DND-41 (cell line): ENCODE data around the gene PRTN3.
"Not testable (repeated sequence)": the region's sequence is repeated elsewhere in the genome, so short reads cannot be mapped to it uniquely, and the experiment has no call there.

Source experiments
- ATAC-seq: fragments of 200-7000 bp; cut with Tn5 transposase; 3 replicates; pipeline ENCODE4 v1.9.1; 2021; ENCODE audit warnings: low read depth; ENCODE audit not compliant: insufficient read depth
- DNase-seq: peaks from one replicate; pipeline ENCODE4 v3.0.0-alpha.2; 2020
- H2AFZ ChIP-seq: 2 replicates; pipeline ENCODE4 v1.6.0; 2012; ENCODE audit warnings: low read depth, low read length
- H3K27ac ChIP-seq: 2 replicates; pipeline ENCODE4 v1.5.1; 2012; ENCODE audit warnings: low read length, inconsistent platforms
- H3K27me3 ChIP-seq: fragments of 200-600 bp; sonication (generic); 2 replicates; pipeline ENCODE4 v1.6.0; 2012; ENCODE audit warnings: low read length, mild to moderate bottlenecking, inconsistent platforms; ENCODE audit not compliant: insufficient read depth, poor library complexity
- H3K36me3 ChIP-seq: 2 replicates; pipeline ENCODE4 v1.5.1; 2012; ENCODE audit warnings: low read length, inconsistent platforms; ENCODE audit not compliant: insufficient read depth
- H3K4me1 ChIP-seq: 2 replicates; pipeline ENCODE4 v1.5.1; 2012; ENCODE audit warnings: mild to moderate bottlenecking, low read length; ENCODE audit not compliant: insufficient read depth
- H3K4me2 ChIP-seq: 2 replicates; pipeline ENCODE4 v1.6.0; 2012; ENCODE audit warnings: mild to moderate bottlenecking, moderate library complexity, low read length, inconsistent platforms; ENCODE audit not compliant: insufficient read depth
- H3K4me3 ChIP-seq, 2 experiments: fragments of 200-600 bp in 1 of 2; shearing (Covaris generic) in 1 of 2; 2 replicates each; pipeline ENCODE4 v1.5.1; 2012 to 2016; ENCODE audit warnings: inconsistent platforms in 2 of 2, low read length in 2 of 2, mild to moderate bottlenecking in 2 of 2, low read depth in 1 of 2, moderate library complexity in 1 of 2
- H3K79me2 ChIP-seq: 2 replicates; pipeline ENCODE4 v1.6.0; 2012; ENCODE audit warnings: low read length, inconsistent platforms; ENCODE audit not compliant: insufficient read depth
- H3K9ac ChIP-seq: 2 replicates; pipeline ENCODE4 v1.6.0; 2012; ENCODE audit warnings: low read depth, mild to moderate bottlenecking, inconsistent platforms, low read length, moderate library complexity
- H3K9me3 ChIP-seq: 2 replicates; pipeline ENCODE4 v1.5.1; 2012; ENCODE audit warnings: low read length, moderate library complexity, mild to moderate bottlenecking, inconsistent platforms; ENCODE audit not compliant: insufficient read depth, severe bottlenecking
- H4K20me1 ChIP-seq: 2 replicates; pipeline ENCODE4 v1.6.0; 2012; ENCODE audit warnings: low read length; ENCODE audit not compliant: insufficient read depth
- EZH2 ChIP-seq: IDR thresholded peaks from 3 replicates; pipeline ENCODE4 v1.6.1; 2012; ENCODE audit warnings: borderline replicate concordance, low read depth, mild to moderate bottlenecking, moderate library complexity, low read length, inconsistent platforms; ENCODE audit not compliant: severe bottlenecking
- TF ChIP-seq, protein P1 (sequence below): IDR thresholded peaks from 2 replicates; pipeline ENCODE4 v1.5.1; 2012; ENCODE audit warnings: borderline replicate concordance, low read length, moderate library complexity, mild to moderate bottlenecking; ENCODE audit not compliant: poor library complexity, severe bottlenecking; ENCODE audit errors: extremely low read depth

Gene PRTN3

DNA sequence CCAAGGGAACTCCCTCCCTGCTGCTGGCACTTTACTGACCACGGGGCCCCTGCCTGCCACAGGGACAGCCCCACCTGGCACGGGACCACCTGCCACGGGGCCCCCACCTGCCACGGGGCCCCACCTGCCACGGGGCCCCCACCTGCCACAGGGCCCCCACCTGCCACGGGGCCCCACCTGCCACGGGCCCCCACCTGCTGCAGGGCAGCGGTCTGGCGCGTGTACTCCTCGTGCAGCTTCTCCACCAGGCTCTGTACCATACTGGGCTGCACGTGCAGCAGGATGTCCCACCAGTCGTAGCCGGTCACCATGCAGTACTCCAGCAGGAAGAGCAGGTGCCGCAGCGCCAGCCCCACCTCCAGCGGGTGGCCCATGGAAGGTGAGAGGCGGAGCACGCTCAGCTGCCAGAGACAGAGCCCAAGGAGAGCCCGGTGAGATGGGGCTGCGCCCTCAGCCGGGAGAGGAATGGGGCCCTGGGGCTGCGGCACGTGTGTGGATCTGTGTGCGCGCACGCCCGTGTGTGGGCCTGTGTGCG, 36.0 kb downstream of the PRTN3 start:
- TF ChIP-seq EZH2, result no peak
- TF ChIP-seq, protein P1, sequence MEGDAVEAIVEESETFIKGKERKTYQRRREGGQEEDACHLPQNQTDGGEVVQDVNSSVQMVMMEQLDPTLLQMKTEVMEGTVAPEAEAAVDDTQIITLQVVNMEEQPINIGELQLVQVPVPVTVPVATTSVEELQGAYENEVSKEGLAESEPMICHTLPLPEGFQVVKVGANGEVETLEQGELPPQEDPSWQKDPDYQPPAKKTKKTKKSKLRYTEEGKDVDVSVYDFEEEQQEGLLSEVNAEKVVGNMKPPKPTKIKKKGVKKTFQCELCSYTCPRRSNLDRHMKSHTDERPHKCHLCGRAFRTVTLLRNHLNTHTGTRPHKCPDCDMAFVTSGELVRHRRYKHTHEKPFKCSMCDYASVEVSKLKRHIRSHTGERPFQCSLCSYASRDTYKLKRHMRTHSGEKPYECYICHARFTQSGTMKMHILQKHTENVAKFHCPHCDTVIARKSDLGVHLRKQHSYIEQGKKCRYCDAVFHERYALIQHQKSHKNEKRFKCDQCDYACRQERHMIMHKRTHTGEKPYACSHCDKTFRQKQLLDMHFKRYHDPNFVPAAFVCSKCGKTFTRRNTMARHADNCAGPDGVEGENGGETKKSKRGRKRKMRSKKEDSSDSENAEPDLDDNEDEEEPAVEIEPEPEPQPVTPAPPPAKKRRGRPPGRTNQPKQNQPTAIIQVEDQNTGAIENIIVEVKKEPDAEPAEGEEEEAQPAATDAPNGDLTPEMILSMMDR, result no peak
- Histone ChIP-seq H3K4me2 (no peak overlapping the region), H3K4me3 (no peak overlapping the region), H2AFZ (no peak overlapping the region), H3K9ac (no peak overlapping the region), H4K20me1 (peaks cover 5% of the 10 kb centered on the region; the same call in 1 of the 2 replicates), H3K79me2 (no peaks in the 10 kb centered on the region), H3K9me3 (no peaks in the 10 kb centered on the region), H3K27ac (no peak overlapping the region), H3K36me3 (peaks cover 57% of the 10 kb centered on the region), H3K4me1 (no peaks in the 10 kb centered on the region), H3K27me3 (no peaks in the 10 kb centered on the region)
- DNase-seq (no peak), ATAC-seq (no peak)

DNA sequence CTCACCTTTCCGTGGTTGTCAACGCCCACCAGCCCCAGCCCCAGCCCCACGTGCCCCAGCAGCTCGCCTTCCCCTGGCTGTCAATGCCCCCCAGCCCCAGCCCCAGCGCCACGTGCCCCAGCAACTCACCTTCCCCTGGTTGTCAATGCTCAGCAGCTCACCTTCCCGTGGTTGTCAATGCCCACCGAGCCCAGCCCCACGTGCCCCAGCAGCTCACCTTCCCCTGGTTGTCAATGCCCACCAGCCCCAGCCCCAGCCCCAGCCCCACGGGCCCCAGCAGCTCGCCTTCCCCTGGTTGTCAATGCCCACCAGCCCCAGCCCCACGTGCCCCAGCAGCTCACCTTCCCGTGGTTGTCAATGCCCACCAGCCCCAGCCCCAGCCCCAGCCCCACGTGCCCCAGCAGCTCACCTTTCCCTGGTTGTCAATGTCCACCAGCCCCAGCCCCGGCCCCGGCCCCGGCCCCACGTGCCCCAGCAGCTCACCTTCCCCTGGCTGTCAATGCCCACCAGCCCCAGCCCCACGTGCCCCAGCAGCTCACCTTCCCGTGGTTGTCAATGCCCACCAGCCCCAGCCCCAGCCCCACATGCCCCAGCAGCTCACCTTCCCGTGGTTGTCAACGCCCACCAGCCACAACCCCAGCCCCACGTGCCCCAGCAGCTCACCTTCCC, 37.3 kb downstream of the PRTN3 start:
- not testable (repeated sequence) for H3K9ac ChIP-seq, H3K4me3 ChIP-seq, H3K27me3 ChIP-seq, ATAC-seq, H3K9me3 ChIP-seq, H2AFZ ChIP-seq, H3K4me1 ChIP-seq, H4K20me1 ChIP-seq, H3K27ac ChIP-seq, DNase-seq, H3K79me2 ChIP-seq, H3K4me2 ChIP-seq
- H3K36me3 ChIP-seq, result peaks cover 66% of the 10 kb centered on the region

DNA sequence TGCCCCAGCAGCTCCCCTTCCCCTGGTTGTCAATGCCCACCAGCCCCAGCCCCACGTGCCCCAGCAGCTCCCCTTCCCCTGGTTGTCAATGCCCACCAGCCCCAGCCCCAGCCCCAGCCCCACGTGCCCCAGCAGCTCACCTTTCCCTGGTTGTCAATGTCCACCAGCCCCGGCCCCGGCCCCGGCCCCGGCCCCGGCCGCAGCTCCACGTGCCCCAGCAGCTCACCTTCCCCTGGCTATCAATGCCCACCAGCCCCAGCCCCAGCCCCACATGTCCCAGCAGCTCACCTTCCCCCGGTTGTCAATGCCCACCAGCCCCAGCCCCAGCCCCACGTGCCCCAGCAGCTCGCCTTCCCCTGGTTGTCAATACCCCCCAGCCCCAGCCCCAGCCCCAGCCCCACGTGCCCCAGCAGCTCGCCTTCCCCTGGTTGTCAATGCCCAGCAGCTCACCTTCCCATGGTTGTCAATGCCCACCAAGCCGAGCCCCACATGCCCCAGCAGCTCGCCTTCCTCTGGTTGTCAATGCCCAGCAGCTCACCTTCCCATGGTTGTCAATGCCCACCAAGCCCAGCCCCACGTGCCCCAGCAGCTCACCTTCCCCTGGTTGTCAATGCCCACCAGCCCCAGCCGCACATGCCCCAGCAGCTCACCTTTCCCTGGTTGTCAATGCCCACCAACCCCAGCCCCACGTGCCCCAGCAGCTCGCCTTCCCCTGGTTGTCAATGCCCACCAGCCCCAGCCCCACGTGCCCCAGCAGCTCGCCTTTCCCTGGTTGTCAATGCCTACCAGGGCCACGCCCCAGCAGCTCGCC, 38.2 kb downstream of the PRTN3 start:
- not testable (repeated sequence) for H4K20me1 ChIP-seq, H2AFZ ChIP-seq, H3K79me2 ChIP-seq, H3K4me2 ChIP-seq, H3K27me3 ChIP-seq, H3K27ac ChIP-seq, H3K4me1 ChIP-seq, H3K9ac ChIP-seq, ATAC-seq, H3K9me3 ChIP-seq, H3K4me3 ChIP-seq, DNase-seq
- H3K36me3 ChIP-seq, result peaks cover 66% of the 10 kb centered on the region

DNA sequence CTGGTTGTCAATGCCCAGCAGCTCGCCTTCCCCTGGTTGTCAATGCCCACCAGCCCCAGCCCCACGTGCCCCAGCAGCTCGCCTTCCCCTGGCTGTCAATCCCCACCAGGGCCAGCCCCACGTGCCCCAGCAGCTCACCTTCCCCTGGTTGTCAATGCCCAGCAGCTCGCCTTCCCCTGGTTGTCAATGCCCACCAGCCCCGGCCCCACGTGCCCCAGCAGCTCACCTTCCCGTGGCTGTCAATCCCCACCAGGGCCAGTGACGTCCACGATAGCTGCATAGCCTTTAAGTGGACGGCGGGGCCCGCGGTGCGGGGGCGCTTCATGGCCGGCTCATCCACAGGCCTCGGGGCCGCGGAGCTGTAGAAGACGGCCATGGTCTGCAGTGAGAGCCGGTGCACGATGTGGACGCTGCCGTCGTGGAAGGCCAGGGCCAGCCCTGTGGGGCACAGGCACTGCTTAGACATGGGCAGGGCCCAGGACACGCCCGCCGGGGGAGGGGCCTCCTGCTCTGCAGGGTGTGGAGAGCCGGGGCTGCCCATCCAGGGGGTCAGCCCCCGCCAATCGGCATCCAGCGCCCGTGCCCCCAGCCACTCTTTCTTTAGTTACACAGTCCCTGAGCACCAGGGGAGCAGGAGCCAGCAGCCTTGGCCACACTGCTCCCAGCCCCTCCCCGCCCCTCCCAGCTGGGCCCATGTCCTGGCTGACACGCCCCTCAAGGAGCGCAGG, 39.1 kb downstream of the PRTN3 start:
- no peak for TF ChIP-seq EZH2
- TF ChIP-seq, protein P1, result no peak
- no peak for DNase-seq
- no peak overlapping the region for H2AFZ ChIP-seq
- no peak overlapping the region for H3K9ac ChIP-seq
- H3K36me3 ChIP-seq, result peaks cover 68% of the 10 kb centered on the region
- H4K20me1 ChIP-seq, result no peaks in the 10 kb centered on the region; the same call in 1 of the 2 replicates
- no peaks in the 10 kb centered on the region for H3K79me2 ChIP-seq
- no peak overlapping the region for H3K4me2 ChIP-seq
- no peaks in the 10 kb centered on the region for H3K4me1 ChIP-seq
- no peak overlapping the region for H3K4me3 ChIP-seq
- H3K9me3 ChIP-seq, result no peaks in the 10 kb centered on the region
- ATAC-seq, result no peak
- no peak overlapping the region for H3K27ac ChIP-seq
- H3K27me3 ChIP-seq, result no peaks in the 10 kb centered on the region
